Measurements from ENCODE around the gene AUTS2.

The AUTS2 gene

DNA sequence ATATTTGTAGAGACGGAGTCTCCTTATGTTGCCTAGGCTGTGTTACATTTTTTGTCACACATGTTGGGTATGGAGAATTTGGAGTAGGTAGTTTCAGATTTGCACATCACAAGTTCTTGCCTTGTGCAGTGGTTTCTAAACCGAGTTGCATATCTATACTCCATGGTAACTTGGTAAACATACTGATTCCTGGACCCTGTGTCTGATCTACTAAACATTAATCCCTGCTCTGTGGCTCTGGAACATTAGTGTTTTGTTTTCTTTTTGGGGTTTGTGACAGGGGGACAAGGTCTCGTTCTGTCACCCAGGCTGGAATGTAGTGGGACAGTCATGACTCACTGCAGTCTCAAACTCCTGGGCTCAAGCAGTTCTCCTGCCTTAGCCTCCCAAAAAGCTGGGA, 24.7 kb downstream of the AUTS2 start:
- H3K36me3 ChIP-seq: no peaks in the 10 kb centered on the region
- no peaks in the 10 kb centered on the region for H3K27me3 ChIP-seq
- no peak overlapping the region for H3K27ac ChIP-seq
- TF ChIP-seq CTCF (IDR thresholded peaks at IDR 0.05): no peak
- intact Hi-C loops (cut with DNase I; ENCODE audit: low total_unique reads): no loop called here
- no peak overlapping the region for H3K4me3 ChIP-seq
- H3K4me1 ChIP-seq: no peaks in the 10 kb centered on the region
- no peaks in the 10 kb centered on the region for H3K9me3 ChIP-seq
- DNase-seq: no peak

GRCh38 chr7:69624435-69625230, 26.4 kb downstream of the AUTS2 start:
- no peaks in the 10 kb centered on the region for H3K36me3 ChIP-seq
- no peaks in the 10 kb centered on the region for H3K9me3 ChIP-seq
- H3K27me3 ChIP-seq: no peaks in the 10 kb centered on the region
- intact Hi-C loops (cut with DNase I; ENCODE audit: low total_unique reads): no loop called here
- no peak for DNase-seq
- TF ChIP-seq CTCF (IDR thresholded peaks at IDR 0.05): no peak
- no peak overlapping the region for H3K27ac ChIP-seq
- H3K4me1 ChIP-seq: no peaks in the 10 kb centered on the region
- no peak overlapping the region for H3K4me3 ChIP-seq

DNA sequence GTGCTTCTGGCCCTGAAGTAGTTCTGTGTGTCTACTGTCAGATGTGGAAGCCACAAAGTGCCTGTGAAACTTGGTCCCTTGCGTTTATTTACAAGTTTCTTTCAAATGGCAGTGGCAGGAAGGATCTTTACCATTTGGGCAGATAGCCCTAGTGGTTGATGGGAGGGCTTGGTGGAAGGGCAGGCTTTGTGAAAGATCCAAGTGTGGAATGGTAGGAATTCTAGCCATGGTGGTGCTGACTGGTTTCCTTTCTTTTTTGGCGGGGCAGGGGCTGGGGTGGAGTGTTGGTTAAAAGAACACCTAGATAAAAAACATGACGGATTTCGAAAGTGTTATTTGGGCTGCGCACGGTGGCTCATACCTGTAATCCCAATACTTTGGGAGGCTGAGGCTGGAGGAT, 27.0 kb downstream of the AUTS2 start:
- H3K27me3 ChIP-seq: no peaks in the 10 kb centered on the region
- H3K36me3 ChIP-seq: no peaks in the 10 kb centered on the region
- H3K9me3 ChIP-seq: no peaks in the 10 kb centered on the region
- no peaks in the 10 kb centered on the region for H3K4me1 ChIP-seq
- no peak for DNase-seq
- intact Hi-C loops (cut with DNase I; ENCODE audit: low total_unique reads): no loop called here
- H3K4me3 ChIP-seq: no peak overlapping the region
- TF ChIP-seq CTCF (IDR thresholded peaks at IDR 0.05): no peak
- H3K27ac ChIP-seq: no peak overlapping the region

DNA sequence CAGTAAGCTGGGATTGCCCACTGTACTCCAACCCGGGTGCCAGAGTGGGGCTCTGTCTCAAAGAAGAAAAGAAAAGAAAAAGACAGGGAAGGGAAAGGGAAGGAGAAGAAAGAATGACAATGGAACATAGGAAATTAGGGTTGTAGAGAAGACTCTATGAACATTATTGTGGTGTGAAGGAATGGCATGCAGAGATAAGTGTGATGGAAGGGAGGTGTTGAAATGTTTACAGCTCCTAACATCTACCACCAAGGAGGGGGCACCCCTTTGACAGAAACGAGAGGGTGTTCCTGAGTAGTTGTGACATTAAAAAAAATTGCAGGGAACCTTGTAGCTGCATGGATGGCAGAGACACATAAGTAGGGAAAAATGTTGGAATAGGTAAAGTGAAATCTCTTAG, 27.5 kb downstream of the AUTS2 start:
- no peaks in the 10 kb centered on the region for H3K27me3 ChIP-seq
- TF ChIP-seq CTCF (IDR thresholded peaks at IDR 0.05): no peak

GRCh38 chr7:69630292-69630691, 32.0 kb downstream of the AUTS2 start:
- intact Hi-C loops (cut with DNase I; ENCODE audit: low total_unique reads): no loop called here
- DNase-seq: no peak
- Histone ChIP-seq H3K4me1 (no peaks in the 10 kb centered on the region), H3K4me3 (no peak overlapping the region), H3K27me3 (no peaks in the 10 kb centered on the region), H3K27ac (no peak overlapping the region), H3K9me3 (no peaks in the 10 kb centered on the region), H3K36me3 (no peaks in the 10 kb centered on the region)
- no peak for TF ChIP-seq CTCF (IDR thresholded peaks at IDR 0.05)

More for the DNA sequence above, 27.5 kb downstream of the AUTS2 start:
- H3K9me3 ChIP-seq: no peaks in the 10 kb centered on the region
- no peak for DNase-seq
- H3K27ac ChIP-seq: no peak overlapping the region
- H3K4me1 ChIP-seq: no peaks in the 10 kb centered on the region
- no peak overlapping the region for H3K4me3 ChIP-seq
- H3K36me3 ChIP-seq: no peaks in the 10 kb centered on the region
- intact Hi-C loops (cut with DNase I; ENCODE audit: low total_unique reads): no loop called here
